Muscle of back (tissue), 11 donors: ENCODE data around the gene CCNT1. TPM values are rescaled to one million over a fixed set of nuclear protein-coding genes. Genes with fewer than 3 reads are reported as not detected.
"Not testable (repeated sequence)": the region's sequence is repeated elsewhere in the genome, so short reads cannot be mapped to it uniquely, and the experiment has no call there.

Experiments used
- DNase-seq, 3 donors: peaks; one replicate each; pipeline versions ENCODE4 v3.0.0 to v3.0.0-alpha.2; 2013
- polyA plus RNA-seq, 10 donors: library from polyadenylated mRNA; unstranded; fragments of 120-200 nt; gene quantifications; one replicate each; pipeline ENCODE4 v1.2.1, GENCODE V29; 2013; ENCODE audit not compliant: insufficient read length in 10 of 10

CCNT1 gene
- polyA plus RNA-seq, 10 donors, result 12.5 to 22.9 (median 18.9) TPM

DNA sequence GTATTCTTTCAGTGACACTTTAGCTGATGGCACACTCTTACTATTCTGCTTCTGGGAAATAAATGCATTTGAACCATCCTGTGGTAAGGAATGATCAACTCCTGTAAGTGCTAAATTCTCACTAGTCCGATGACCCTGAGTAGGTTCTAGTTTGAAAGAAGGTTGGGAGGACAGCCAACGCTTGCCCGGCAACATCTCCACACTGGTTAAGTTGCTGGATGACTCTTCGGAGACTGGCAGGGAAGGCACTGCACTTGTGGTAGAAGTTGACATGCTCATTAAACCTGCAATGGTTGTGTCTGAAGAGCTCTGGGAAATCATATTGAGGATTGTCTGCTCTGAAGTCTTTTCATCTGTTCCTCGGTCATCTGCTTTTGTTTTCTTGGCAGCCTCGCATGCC, 22.5 kb downstream of the CCNT1 start:
- no peak for DNase-seq

DNA sequence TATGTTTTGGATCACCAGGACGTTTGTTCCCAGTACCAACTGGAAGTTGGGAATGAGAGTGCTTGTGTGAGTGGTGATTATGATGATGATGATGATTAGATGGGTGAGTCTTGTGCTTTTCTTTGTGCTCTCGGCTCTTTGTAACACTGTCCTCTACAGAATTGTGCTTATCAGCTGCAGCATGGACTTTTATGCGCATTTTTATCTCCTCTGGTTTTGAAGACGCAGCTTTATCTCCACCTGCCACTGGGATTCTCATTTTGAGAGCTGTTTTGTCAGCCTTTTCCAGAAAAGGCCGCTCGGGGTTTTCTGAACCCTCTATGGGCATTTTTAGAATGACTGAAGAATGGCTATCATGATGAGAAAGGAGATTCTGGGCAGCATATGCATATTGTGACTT, 22.9 kb downstream of the CCNT1 start:
- DNase-seq, result no peak

DNA sequence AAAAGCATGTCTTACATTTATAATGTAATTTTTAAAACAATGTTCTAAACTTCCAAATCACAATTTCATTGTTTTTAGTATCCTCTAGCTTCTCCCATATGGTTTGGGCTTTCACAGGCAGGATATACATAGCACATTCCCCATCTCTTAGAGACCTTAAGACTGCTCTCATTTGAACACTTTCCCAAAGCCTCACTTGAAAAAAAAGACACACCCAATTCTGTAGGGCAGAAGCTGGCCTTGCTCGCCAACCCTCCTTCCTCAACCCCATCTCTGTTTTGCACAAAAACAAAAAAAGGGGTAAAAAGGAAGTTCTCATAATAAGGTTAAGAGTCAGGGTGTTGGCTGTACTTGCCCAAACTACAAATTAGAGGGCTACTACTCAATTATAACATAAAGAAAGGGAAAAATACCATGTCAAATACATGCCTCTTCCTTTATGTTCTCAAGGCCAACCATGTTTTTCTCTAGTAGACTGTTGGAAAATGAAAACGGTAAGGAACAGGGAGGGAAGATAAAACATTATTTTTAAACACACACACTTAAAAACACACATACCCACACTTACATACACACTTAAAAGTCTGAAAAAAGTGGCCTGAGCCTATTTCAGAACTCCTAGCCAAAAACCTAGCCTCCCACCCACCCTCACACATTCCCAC, 24.6 kb downstream of the CCNT1 start:
- DNase-seq, result peak in 1 of 3 donors; percentile 32

DNA sequence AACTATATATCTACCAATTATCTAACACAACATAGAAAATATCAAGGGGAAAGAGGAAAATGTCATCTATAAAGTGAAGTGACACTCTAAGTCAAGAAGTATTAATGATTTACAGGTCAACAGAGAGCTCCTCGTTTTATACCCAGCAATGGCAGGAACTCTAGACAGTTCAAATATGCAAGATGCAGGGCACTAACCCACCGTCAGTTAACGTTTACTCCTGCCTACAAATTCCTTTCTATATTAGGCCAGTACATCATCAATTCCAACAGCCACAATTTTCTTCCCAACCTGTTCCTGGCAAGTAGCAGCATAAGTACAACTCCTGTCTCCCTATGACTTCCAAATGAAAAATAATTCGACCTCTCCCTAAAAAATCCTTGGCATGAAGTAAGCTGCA, 25.5 kb downstream of the CCNT1 start:
- DNase-seq, result no peak

DNA sequence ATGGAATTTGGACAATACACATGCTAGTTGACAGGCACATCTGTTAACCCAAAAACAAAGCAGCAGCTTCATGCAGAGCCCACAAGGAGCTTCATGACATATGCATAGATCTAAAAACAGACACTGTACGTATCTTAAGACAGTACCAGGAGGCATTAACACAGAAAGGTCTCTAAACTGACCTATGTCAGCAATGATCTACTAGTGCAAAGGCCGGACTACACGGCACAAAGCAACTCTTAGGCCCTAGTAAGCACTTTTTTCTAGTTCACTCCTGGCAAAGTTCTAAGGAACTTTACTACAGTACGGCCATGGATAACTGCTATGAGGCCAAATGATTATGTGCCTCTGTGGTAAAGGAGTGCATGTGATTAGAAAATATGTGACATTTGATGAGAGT, 26.1 kb downstream of the CCNT1 start:
- DNase-seq, result no peak

DNA sequence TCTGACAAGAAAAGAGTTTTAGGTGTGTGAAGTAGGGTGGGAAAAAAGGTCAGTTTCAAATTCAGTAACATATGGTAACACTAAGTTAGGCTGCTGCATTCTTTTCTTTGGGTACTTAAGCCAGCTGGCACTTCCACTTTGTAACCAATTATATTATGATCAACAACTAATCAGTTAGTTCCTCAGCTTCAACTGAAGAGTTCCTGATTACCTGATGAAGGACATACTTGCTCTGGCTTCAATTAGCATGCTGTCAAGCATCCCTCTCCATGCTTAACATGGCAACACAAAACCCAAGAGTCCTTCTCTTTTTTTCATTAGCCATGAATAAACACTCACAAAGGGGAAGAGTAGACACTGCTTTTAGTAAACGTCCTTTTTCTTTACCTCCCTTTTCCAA, 27.7 kb downstream of the CCNT1 start:
- no peak for DNase-seq

DNA sequence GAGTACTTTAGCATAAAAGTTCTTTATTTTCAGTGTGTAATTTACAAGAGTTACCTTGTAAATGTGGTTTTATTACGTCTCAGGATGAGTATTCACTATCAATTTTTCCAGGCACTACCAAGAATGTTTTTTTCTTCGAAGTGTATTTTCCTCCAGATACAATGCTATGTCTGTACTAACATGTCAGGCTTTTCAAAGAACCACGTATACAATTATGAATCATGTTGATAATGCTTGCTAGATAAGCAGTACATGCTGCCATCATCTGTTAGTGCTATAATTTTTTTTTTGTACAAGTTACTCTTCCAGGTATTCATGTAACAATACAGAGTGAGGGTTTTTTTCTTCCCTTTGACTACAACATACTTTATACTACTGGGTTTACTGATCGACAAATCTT, 28.9 kb downstream of the CCNT1 start:
- no peak for DNase-seq

DNA sequence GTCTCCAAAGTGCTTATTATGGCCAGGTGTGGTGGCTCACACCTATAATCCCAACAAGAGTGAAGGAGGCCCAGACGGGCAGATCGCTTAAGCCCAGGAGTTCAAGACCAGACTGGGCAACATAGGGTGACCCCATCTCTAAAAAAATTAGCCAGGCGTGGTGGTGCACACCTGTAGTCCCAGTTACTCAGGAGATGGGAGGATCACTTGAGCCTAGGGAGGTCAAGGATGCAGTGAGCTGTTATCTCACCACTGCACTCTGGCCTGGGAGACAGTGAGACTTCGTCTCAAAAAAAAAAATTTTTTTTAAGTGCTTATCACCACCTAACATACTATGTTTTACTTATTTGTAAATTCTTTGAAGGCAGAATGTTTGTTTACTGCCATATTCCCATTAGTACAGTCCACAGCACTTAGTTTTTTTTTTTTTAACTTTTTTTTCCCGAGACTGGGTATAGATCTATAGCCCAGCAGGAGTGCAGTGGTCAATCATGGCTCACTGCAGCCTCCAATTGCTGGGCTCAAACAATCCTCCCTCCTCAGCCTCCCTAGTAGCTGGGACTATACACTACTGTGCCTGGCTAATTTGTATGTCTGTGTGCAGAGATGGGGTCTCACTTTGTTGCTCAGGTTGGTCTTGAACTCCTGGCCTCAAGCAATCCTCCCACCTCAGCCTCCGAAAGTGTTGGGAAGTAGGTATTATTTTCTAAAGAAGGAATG, 29.7 kb downstream of the CCNT1 start:
- no peak for DNase-seq

DNA sequence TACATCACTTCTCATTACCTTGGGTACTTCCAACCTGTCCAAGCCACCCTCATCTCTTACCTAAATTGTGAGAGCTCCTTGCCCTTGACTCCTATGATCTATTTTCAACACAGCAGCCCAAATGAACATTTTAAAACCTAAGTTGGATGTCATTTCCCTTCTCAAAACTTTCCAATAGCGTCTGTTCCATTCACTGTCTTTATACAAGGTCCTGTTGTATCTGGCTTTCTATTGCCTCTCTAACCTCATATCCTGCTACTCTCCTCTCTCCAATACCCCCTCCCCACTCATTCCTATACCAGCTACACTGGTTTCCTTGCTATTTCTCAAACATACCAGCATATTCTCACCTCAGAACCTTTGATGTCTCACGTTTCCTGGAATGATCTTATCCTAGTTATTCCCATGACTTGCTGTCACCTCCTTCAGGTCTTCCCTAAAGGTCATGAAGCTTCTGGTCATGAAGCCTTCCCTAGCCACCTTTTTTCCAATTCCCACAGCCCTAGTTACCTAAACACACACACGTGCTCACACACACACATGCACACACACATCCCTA, 30.4 kb downstream of the CCNT1 start:
- DNase-seq, result no peak

DNA sequence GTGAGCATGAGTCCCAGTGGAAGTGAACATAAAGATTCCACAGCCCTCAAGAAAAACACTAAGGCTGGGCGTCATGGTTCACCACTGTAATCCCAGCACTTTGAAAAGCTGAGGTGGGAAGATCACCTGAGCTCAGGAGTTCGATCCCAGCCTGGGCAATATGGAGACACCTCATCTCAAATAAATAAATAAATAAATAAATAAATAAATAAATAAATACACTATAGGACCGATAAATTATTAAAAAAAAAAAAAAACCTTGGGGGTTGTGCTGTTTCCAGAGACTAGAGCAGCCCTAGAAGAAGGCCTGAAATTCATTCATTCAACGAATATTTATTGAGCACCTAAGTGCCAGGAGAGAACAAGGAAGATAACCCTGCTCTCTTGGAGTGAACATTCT, 33.0 kb downstream of the CCNT1 start:
- no peak for DNase-seq

DNA sequence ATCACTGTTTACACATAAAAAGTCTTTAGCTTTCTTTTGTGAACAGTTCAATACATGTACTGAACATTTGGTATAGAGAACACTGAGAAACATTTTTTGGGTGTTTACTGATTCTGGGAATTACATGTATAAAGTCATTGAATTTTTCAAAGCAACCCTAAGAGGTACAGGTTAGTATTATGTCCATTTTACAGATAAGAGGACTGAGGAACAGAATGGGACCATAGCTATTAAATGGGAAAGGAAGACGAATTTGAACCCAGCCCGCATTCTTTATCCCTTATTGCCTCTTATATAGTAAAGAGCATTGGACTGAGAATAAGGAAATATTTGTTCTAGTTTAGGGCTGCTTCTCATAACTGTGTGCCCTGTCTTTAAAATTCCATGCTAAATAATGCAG, 33.6 kb downstream of the CCNT1 start:
- DNase-seq, result no peak

DNA sequence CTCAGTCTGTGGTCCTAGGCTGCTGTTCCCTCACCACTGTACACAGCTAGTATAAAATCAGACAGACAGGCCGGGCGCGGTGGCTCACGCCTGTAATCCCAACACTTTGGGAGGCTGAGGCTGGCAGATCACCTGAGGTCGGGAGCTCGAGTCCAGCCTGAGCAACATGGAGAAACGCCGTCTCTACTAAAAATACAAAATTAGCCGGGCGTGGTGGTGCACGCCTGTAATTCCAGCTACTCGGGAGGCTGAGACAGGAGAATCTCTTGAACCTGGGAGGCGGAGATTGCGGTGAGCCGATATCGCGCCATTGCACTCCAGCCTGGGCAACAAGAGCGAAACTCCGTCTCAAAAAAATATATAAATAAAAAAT, 34.0 kb downstream of the CCNT1 start:
- not testable (repeated sequence) for DNase-seq

DNA sequence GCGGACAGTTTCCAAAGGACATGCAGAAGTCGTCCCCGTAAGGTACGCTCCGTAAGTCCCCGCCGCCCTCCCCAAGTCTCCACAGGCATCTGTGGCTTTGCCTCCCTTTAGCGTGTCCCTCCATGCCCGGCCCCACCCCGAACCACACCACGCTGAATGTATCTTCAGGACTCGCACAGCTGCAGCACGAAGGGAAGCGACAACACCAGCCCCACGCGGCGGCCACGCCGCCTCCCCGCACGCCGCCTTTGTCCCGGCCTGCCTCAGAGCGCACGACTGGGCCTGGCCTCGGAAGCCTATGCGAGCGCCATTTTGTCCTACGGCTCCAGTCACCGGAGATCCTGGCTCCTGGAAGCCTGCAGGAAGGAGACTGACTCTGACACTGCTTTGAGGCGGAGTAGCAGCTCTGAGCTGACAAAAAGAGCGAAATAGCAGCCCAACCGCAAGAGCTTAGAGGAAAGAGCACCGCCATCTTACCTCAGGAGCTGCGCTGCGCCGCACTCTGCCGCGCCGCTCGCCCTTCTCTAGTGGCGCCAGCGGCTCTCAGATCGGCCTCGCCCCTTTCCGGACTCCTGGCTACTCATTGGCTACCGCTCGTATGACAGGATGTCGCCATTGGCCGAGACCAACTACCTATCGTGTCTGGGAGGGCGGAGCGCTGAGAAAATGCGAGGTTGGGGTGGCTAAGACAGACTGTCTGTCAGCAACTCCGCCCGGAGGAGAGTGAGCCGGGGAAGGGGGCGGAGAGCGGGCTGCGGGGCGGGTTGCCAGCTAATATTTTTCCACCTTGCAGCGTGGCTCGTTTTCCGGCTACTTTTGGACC, 34.6 kb downstream of the CCNT1 start, which contains the start of gene KANSL2:
Gene KANSL2, minus strand, starts transcription at position 529 of the 823 bp plus-strand sequence. CDS start 606 bp downstream, outside the sequence.
- peak; percentile 98 to 99 (median 99) for DNase-seq

DNA sequence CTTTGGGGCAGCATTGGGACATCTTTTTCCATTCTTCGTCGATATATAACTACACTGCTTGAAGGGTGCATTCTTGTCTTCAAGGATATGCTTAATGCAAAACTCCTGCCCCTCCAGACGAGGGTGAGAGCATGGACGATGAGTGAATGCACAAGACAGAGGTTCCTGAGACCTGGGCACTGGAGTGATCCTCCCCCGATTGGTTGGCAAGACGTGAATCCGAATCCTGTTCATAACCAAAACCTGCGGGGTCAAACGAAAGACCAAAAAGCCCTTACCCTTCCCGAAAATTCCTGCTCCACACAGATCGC, 35.2 kb downstream of the CCNT1 start:
- no peak for DNase-seq

DNA sequence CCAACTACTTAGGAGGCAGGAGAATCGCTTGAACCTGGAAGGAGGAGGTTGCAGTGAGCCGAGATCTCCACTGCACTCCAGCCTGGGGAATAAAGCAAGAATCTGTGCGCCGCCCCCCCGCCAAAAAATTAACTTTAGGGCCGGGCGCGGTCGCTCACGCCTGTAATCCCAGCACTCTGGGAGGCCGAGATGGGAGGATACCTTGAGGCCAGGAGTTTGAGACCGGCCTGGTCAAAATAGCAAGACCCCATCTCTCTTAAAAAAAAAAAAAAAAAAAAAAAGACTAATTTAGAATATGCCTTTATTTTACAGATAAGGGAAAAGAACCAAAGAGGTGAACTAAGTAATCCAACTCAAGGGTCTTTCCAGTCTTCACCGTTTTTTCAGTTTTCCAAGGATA, 35.6 kb downstream of the CCNT1 start:
- DNase-seq, result no peak

DNA sequence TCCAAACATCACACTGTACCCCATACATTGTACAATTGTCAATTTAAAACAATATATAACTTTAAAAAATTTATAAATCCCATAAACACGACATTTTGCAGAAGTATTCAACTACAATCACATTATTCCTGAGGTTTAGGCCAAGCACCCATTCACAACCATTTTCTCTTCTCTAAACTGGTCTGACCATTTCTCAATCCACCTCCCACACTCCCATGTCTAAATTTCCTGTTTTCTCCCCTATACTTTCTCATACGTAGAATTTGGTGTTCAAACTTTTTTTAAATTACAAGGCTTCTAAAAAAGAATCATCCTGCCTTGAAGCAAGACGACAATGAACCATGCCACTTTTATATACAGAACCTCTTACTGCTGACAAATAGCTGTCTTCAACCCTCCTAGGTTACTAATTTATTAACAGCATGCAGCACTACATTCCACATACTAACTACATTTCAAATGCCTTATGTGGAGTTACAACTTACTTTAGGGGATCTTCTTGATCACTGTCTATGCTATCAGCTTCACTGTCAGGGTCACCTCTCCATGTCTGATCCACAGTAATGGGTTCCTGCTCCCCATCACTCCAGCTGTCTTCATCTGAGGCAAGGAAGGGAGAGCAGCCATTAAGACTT, 37.8 kb downstream of the CCNT1 start:
- no peak for DNase-seq

DNA sequence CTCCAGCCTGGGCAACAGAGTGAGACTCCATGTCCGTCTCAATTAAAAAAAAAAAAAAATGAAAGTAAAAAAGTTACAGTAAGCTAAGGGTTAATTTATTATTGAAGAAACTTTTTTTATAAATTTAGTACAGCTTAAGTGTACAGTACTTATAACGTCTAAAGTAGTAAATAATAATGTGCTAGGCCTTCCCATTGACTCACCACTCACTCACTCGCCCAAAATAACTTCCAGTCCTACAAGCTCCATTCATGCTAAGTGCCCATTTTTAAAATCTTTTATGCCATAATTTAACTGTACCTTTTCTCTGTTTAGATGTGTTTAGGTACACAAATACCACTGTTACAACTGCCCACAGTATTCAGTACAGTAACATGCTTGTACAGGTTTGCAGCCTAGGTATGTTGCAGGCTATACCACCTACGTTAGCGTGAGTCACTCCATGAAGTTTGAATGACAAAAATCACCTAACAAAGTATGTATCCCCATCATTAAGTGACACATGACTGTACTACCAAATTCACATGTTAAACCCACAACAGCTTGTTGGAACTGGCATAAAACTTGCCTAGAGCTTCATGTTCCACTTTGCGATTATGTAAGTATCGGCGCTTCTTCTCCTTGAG, 45.2 kb downstream of the CCNT1 start:
- no peak for DNase-seq

DNA sequence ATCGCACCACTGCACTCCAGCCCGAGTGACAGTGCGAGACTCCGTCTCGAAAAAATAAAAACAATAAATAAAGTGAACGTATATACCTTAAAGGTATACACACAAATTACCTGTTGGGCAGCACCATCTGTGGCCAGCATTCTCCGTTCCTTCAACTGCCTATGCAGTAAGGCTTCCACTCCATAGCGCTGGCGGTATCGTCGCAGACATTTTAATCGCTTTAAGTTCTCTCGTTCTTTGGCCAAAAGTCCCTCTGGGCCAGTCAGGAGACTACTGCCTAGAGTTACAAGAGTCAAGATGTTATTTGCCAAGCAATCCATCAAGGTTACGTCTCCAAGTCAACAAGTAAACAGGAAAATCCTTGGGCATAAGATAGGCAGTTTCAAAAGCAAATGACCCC, 47.5 kb downstream of the CCNT1 start:
- DNase-seq, result no peak

DNA sequence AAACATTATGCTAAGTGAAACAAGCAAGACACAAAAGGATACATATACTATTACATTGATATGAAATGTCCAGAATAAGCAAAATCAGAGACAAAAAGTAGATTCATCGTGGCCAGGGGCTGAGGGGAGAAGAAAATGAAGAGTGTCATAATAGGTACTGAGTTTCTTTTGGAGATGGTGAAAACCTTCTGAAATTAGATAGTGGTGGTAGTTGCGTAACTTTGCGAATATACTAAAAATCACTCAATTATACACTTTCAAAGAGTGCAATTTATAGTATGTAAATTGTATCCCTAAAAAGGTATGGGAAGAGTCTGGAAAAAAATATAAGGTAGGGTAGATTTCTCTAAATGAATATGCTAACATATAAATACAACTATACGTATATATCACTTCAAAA, 56.6 kb downstream of the CCNT1 start:
- no peak for DNase-seq

DNA sequence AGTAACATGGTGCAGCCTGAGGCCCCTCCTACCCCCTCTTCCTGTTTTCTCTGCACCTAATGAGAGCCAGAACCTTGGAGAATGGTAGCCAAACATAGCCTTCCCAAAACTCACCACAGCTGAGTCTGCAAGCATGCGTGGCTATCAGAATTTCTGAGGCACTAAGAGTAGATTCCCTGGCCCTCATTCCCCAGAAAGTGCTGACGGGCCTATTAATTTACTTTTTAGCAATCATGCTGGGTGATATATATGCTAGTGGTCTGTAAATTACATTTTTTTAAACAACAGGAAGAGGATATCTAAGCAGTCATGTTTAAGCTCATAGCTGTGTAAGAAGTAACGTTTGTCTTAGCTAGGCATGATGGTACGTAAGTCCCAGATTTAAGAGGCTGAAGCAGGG, 64.8 kb downstream of the CCNT1 start:
- DNase-seq, result no peak

DNA sequence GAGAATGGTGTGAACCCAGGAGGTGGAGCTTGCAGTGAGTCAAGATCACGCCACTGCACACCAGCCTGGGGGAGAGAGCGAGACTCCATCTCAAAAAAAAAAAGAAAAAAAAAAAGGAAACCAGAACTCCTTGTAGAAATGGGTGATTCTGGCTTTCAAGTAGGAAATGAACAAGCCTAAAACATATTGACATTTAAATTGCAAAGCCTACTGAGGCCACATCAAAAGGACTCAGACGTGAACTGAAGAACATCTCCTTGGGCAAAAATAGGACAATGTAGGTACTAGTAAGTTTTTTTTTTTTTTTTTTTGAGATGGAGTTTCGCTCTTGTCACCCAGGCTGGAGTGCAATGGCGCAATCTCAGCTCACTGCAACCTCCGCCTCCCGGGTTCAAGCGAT, 71.2 kb downstream of the CCNT1 start:
- DNase-seq, result not testable (repeated sequence)

DNA sequence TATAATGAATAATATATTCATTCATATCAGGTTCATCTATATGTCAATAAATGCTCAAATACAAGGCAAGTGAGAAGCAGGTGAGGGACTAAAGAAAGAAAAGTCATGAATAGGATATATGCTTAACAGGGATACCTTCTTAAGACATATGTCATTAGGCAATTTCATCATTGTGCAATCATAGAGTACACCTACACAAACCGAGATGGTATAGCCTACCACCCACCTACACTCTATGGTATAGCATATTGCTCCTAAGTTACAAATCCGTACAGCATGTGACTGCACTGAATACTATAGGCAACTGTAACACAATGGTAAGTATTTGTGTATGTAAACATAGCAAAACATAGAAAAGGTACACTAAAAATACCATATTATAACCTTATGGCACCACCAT, 73.5 kb downstream of the CCNT1 start:
- no peak for DNase-seq
